CD4-positive, alpha-beta T cell treated with Interleukin-10 for 1 hour (primary cell): ENCODE data around the gene IL10RB.
"Not testable (repeated sequence)": the region's sequence is repeated elsewhere in the genome, so short reads cannot be mapped to it uniquely, and the experiment has no call there.

Source experiments
- DNase-seq: peaks from one replicate; pipeline ENCODE4 v3.0.0-alpha.2; 2020

IL10RB gene

GRCh38 chr21:33266050-33266788 is at the start of gene IL10RB:
TSS of gene IL10RB (plus strand) at chr21:33266367. CDS start at chr21:33266466, 99 bp downstream.
- DNase-seq, result peak; percentile 78

- DNase-seq, result no peak
Measured at GRCh38 chr21:33217138-33217520, 49.0 kb upstream of the IL10RB start.

- DNase-seq, result no peak
Measured at GRCh38 chr21:33219300-33219699, 46.9 kb upstream of the IL10RB start.

GRCh38 chr21:33219954-33220353 is 46.2 kb upstream of the IL10RB start:
- no peak for DNase-seq

- not testable (repeated sequence) for DNase-seq
Measured at GRCh38 chr21:33225376-33225775, 40.8 kb upstream of the IL10RB start.

- no peak for DNase-seq
Measured at GRCh38 chr21:33228455-33228854, 37.7 kb upstream of the IL10RB start.

- DNase-seq, result no peak
Measured at GRCh38 chr21:33229099-33229783, 36.9 kb upstream of the IL10RB start.

- peak; percentile 77 for DNase-seq
Measured at GRCh38 chr21:33229784-33230544, 36.2 kb upstream of the IL10RB start, which contains the start of gene IFNAR2. TSS of gene IFNAR2 (plus strand) at chr21:33229938. CDS start at chr21:33241923, 11,985 bp downstream.

GRCh38 chr21:33230545-33231324 is 35.4 kb upstream of the IL10RB start:
- no peak for DNase-seq

GRCh38 chr21:33231526-33231925 is 34.6 kb upstream of the IL10RB start:
- no peak for DNase-seq

GRCh38 chr21:33232291-33233034 is 33.7 kb upstream of the IL10RB start:
- DNase-seq, result no peak

GRCh38 chr21:33234635-33235520 is 31.3 kb upstream of the IL10RB start:
- DNase-seq, result no peak

GRCh38 chr21:33236013-33236686 is 30.0 kb upstream of the IL10RB start:
- no peak for DNase-seq

GRCh38 chr21:33236766-33237165 is 29.4 kb upstream of the IL10RB start:
- no peak for DNase-seq

- DNase-seq, result no peak
Measured at GRCh38 chr21:33237486-33237885, 28.7 kb upstream of the IL10RB start.

- DNase-seq, result no peak
Measured at GRCh38 chr21:33238146-33238545, 28.0 kb upstream of the IL10RB start.

GRCh38 chr21:33238565-33239255 is 27.5 kb upstream of the IL10RB start:
- DNase-seq, result peak; percentile 50

- not testable (repeated sequence) for DNase-seq
Measured at GRCh38 chr21:33239559-33240127, 26.5 kb upstream of the IL10RB start.

GRCh38 chr21:33240404-33240803 is 25.8 kb upstream of the IL10RB start:
- DNase-seq, result no peak
